Lower leg skin (tissue), 3 donors: ENCODE measurements around the gene SUPT7L.

ENCODE experiments used
- POLR2A ChIP-seq, 2 donors: fragments of 450-650 bp; IDR thresholded peaks; one replicate each; pipeline ENCODE4 v1.6.1; 2016 to 2017; ENCODE audit warnings: antibody characterized with exemption in 2 of 2, mild to moderate bottlenecking in 1 of 2, moderate library complexity in 1 of 2
- TF ChIP-seq, protein P1 (sequence below), 3 donors: fragments of 450-650 bp; IDR thresholded peaks; one replicate each; pipeline ENCODE4 v1.5.1; 2016; ENCODE audit warnings: antibody characterized with exemption in 3 of 3, mild to moderate bottlenecking in 3 of 3, moderate library complexity in 2 of 3

DNA sequence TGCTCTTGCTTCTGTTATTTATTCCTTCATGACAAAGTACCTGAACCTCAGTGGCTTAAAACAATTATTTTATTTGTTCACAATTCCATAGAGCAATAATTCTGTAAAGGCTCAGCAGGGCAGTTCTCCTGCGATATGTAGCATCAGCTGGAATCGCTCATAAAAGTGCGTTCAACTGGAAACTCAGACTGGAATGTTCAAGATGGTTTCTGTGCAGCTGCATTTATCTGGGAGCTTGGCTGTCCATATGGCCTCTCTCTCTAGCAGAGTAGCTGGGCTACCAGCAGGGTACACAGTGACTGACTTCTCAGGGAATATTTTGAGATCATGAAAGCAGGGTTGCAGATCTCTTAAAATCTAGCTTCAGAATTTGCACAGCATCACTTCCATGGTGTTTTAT is 48.1 kb downstream of the SUPT7L start:
- TF ChIP-seq POLR2A (IDR thresholded peaks at IDR 0.05) = no peak
- TF ChIP-seq, protein P1, sequence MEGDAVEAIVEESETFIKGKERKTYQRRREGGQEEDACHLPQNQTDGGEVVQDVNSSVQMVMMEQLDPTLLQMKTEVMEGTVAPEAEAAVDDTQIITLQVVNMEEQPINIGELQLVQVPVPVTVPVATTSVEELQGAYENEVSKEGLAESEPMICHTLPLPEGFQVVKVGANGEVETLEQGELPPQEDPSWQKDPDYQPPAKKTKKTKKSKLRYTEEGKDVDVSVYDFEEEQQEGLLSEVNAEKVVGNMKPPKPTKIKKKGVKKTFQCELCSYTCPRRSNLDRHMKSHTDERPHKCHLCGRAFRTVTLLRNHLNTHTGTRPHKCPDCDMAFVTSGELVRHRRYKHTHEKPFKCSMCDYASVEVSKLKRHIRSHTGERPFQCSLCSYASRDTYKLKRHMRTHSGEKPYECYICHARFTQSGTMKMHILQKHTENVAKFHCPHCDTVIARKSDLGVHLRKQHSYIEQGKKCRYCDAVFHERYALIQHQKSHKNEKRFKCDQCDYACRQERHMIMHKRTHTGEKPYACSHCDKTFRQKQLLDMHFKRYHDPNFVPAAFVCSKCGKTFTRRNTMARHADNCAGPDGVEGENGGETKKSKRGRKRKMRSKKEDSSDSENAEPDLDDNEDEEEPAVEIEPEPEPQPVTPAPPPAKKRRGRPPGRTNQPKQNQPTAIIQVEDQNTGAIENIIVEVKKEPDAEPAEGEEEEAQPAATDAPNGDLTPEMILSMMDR (IDR thresholded peaks at IDR 0.05) = no peak
